HAP-1 (cell line): ENCODE measurements around the gene PIEZO1.

Experiments used
- DNase-seq, 2 experiments: peaks; one replicate each; pipeline ENCODE4 v3.0.0-alpha.2; 2016 to 2020; ENCODE audit warnings: low spot score in 2 of 2
- H3K27me3 ChIP-seq: fragments of 250-450 bp; sonication (Bioruptor Pico); 2 replicates; pipeline ENCODE4 v1.5.1; 2020; ENCODE audit warnings: low read depth, mild to moderate bottlenecking, moderate library complexity
- H3K36me3 ChIP-seq: fragments of 250-450 bp; sonication (Bioruptor Pico); replicated peaks from 2 replicates; pipeline ENCODE4 v1.5.1; 2020; ENCODE audit warnings: mild to moderate bottlenecking
- H3K4me1 ChIP-seq: fragments of 250-450 bp; sonication (Bioruptor Pico); 2 replicates; pipeline ENCODE4 v1.5.1; 2020; ENCODE audit warnings: mild to moderate bottlenecking
- H3K4me3 ChIP-seq: fragments of 250-450 bp; sonication (Bioruptor Pico); 2 replicates; pipeline ENCODE4 v1.5.1; 2020; ENCODE audit warnings: mild to moderate bottlenecking, moderate library complexity
- H3K9me3 ChIP-seq: fragments of 250-450 bp; sonication (Bioruptor Pico); 2 replicates; pipeline ENCODE4 v1.5.1; 2020; ENCODE audit warnings: mild to moderate bottlenecking, moderate library complexity
- in situ Hi-C: fragments of 300-500 bp; cut with MboI; formaldehyde crosslinking; loops from 3 replicates; pipeline ENCODE4 v1.14.3; 2020; ENCODE audit warnings: low sequenced_read_pairs, inconsistent platforms, mixed read lengths

The PIEZO1 gene

GRCh38 chr16:88686439-88687253, 98.4 kb downstream of the PIEZO1 start, which contains the start of gene SNAI3:
TSS of gene SNAI3 (minus strand) at chr16:88686507. CDS start at chr16:88686406, 101 bp downstream.
- in situ Hi-C loops: no loop called here
- Histone ChIP-seq H3K36me3 (no peaks in the 10 kb centered on the region), H3K27me3 (peaks cover 8% of the 10 kb centered on the region), H3K4me1 (peaks cover 5% of the 10 kb centered on the region; the same call in 1 of the 2 replicates), H3K9me3 (no peaks in the 10 kb centered on the region), H3K4me3 (peak within 1 kb of the TSS; percentile 41)
- DNase-seq: peak; percentile 82 to 93

DNA sequence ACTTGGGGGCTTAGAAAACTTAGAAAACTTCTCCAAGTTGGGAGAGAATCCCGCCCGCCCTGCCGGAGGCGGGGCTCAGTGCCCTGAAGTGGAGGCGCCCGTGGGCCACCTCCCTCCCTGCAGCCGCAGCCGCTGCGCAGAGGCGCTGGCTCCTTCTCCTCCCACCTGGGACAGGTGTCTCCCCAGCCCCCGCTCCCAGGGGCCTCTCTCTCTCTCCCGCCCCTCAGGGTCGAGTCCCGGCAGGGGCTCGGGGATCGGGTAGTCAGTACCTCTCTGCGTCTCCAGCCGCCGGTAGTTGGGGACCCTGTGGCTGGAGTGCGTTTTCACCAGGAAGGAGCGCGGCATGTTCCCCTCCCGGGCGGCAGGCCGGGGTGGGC, 99.0 kb downstream of the PIEZO1 start:
- in situ Hi-C loops: no loop called here
- H3K4me3 ChIP-seq: peak overlapping the region; percentile 41
- DNase-seq: peak in 1 of 2 experiments; percentile 37

DNA sequence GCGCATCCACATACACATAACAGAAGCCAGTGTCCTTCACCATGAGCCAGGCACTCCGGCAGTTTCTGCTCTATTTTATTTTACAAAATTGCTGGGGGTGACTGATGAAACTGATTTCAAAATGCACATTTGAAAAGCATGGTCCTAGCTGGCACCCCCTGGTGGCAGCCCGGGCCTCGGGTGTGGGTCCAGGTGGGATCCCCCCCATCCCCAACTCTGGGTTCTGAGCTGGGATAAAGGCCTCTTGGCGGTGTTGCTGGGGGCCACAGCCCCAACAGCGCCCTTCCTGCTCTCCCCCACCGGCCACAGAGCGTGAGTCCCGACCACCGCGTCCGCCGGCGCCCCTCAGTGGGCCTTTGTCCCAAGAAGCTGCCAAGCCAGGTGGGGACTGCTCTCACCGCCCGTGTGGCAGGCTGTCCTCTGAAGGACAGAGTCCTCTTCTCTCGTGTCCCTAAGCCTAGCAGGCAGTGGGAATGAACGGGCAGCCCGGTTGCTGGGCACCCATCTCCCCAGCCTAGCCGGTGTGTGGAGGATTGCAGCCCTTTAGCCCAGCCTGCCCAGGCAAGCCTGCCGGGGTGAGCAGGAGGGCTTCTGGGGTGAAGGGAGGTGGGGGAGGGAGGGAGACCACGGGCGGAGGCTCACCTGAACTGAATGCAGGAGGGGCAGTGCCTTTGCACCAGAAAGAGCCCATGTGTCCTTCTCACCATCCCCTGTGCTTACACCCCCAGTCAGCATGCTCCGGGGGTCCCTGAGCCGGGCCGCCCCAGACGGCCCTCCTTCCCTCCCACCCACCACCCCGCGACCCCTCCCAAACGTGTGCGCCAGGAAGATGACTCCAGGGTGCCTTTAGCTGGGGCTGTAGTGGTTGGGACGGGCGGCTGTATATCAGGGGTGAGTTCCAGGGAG, 99.6 kb downstream of the PIEZO1 start:
- Histone ChIP-seq H3K4me1 (peaks cover 5% of the 10 kb centered on the region; the same call in 1 of the 2 replicates), H3K4me3 (peak overlapping the region; percentile 41), H3K27me3 (peaks cover 8% of the 10 kb centered on the region), H3K36me3 (no peaks in the 10 kb centered on the region), H3K9me3 (no peaks in the 10 kb centered on the region)
- in situ Hi-C loops: no loop called here
- DNase-seq: peak in 1 of 2 experiments; percentile 50

More for the DNA sequence above, 99.0 kb downstream of the PIEZO1 start:
- Histone ChIP-seq H3K4me1 (peaks cover 5% of the 10 kb centered on the region; the same call in 1 of the 2 replicates), H3K9me3 (no peaks in the 10 kb centered on the region), H3K27me3 (peaks cover 8% of the 10 kb centered on the region), H3K36me3 (no peaks in the 10 kb centered on the region)

DNA sequence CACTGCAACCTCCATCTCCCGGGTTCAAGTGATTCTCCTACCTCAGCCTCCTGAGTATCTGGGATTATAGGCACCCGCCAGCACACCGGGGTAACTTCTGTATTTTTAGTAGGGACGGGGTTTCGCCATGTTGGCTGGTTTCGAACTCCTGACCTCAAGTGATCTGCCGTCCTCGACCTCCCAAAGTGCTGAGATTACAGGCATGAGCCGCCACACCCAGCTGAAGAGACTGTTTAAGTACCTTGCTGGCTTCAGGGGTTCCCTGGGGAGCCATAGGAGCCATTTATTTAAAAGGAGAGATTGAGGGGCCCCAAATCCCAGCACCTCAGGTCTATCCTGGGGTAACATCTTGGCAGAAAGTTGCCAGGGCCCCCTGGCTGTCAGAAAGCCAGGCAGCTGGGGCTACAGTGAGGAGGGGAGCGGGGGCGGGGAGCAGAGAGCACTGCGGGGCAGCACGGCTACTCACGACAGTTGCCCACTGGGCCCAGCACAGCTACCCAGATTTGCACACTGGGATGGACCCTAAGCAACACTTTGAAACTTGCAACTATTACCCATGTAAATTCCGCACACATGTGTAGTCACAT, 100.4 kb downstream of the PIEZO1 start:
- in situ Hi-C loops: no loop called here
- DNase-seq: no peak
- Histone ChIP-seq H3K4me1 (peaks cover 5% of the 10 kb centered on the region; the same call in 1 of the 2 replicates), H3K9me3 (no peaks in the 10 kb centered on the region), H3K36me3 (no peaks in the 10 kb centered on the region), H3K4me3 (no peak overlapping the region), H3K27me3 (peaks cover 8% of the 10 kb centered on the region)

DNA sequence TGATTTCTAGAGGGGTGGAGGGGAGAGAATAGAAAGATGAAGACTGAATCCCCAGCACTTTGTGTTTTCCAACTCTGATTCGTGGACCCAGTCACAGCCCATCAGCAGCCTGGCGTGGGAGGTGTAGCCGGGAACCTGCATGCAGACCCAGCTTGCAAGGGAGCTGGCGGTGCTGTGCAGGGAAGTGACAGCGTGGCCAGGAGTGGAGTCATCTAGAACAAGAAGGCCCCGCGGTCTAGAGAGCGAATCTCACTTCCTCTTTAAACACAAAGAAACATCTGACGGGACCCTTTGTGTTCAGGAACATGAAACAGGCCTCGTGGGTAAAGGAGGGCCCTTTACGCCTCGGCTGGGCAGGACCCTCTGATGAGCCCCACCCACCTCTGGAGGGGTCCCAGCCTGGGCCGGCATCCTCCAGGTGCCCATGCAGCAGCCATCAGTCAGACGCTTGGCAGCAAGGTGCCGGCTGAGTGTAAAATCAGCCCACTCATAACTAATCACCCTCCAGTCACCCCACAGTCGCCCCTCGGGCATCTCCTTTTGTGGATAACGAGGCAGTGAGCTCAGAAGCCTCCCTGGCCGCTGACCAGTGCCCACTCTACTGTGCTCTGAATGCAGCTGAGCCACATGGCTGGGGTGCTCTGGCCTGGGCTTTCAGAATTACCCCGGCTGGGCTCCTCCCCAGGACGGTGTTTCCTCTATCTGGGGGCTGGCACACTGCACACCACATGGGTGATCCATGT, 103.1 kb downstream of the PIEZO1 start:
- Histone ChIP-seq H3K9me3 (no peaks in the 10 kb centered on the region), H3K4me3 (no peak overlapping the region), H3K27me3 (peaks cover 8% of the 10 kb centered on the region), H3K36me3 (no peaks in the 10 kb centered on the region), H3K4me1 (peaks cover 5% of the 10 kb centered on the region; the same call in 1 of the 2 replicates)
- in situ Hi-C loops: no loop called here
- no peak for DNase-seq

- H3K36me3 ChIP-seq: no peaks in the 10 kb centered on the region
- no peaks in the 10 kb centered on the region for H3K9me3 ChIP-seq
- in situ Hi-C loops: no loop called here
- peaks cover 8% of the 10 kb centered on the region for H3K27me3 ChIP-seq
- H3K4me3 ChIP-seq: no peak overlapping the region
- 0 out of 2 replicates have a peak, but pooled peaks cover 5% of the 10 kb centered on the region for H3K4me1 ChIP-seq
- DNase-seq: peak in 1 of 2 experiments; percentile 50
Observed at GRCh38 chr16:88681084-88681680, 103.8 kb downstream of the PIEZO1 start.

DNA sequence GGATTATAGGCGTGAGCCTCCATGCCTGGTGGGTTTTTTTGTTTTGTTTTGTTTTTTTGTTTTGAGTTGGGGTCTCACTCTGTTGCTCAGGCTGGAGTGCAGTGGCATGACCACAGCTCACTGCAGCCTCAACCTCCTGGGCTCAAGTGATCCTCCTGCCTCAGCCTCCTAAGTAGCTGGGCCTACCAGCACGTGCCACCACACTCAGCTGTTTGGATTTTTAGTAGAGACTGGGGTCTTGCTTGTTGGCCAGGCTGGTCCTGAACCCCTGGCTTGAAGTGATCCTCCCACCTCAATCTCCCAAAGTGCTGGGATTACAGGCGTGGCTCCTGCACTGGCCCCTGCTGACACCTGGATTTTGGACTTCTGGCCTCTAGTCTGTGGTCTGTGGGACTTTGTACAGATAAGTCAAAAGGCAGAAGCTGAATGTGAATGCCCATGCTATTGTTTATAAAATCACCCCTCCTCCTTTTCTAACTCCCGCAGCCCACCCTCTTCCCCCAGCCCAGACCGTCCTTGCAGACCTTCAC, 104.4 kb downstream of the PIEZO1 start:
- no peaks in the 10 kb centered on the region for H3K9me3 ChIP-seq
- no peak overlapping the region for H3K4me3 ChIP-seq
- H3K27me3 ChIP-seq: peaks cover 7% of the 10 kb centered on the region
- H3K4me1 ChIP-seq: 0 out of 2 replicates have a peak, but pooled peaks cover 4% of the 10 kb centered on the region
- in situ Hi-C loops: no loop called here
- DNase-seq: no peak
- no peaks in the 10 kb centered on the region for H3K36me3 ChIP-seq

DNA sequence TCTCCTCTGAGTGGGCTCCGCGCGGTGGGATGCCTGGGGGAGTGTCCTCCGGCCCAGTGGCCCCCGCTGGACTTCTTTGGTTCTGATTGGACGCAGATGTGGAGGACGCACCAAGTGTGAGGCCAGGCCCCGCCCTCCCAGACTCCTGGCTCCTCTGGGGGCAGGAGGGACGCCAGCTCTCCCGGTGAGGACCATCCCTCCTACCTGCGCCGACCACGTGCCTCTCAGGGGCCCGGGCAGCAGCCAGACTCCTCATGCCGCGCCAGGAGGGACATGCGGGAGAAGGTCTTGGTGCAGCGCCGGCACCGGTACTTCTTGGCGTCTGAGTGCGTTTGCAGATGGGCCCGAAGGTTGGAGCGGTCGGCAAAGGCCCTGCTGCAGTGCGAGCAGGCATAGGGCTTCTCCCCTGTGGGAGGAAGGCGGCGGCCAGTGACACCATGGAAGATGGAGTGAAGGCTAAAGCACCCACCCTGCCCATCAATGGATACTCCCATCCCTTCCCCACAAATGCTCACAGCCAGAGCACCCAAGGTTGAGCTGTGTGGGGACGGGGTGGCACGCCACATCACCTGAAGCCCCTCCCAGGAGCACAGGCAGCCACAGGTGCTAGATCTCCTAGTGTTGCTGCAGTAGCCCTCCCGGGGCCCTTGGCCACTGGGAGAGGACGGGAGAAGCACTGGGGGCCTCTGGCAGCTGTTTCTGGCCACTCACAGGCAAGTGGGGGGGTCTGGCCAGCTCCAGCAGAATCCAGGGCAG, 106.6 kb downstream of the PIEZO1 start:
- DNase-seq: no peak
- in situ Hi-C loops: no loop called here
- H3K4me3 ChIP-seq: no peak overlapping the region
- H3K4me1 ChIP-seq: no peaks in the 10 kb centered on the region
- H3K9me3 ChIP-seq: no peaks in the 10 kb centered on the region
- H3K36me3 ChIP-seq: no peaks in the 10 kb centered on the region
- H3K27me3 ChIP-seq: no peaks in the 10 kb centered on the region

DNA sequence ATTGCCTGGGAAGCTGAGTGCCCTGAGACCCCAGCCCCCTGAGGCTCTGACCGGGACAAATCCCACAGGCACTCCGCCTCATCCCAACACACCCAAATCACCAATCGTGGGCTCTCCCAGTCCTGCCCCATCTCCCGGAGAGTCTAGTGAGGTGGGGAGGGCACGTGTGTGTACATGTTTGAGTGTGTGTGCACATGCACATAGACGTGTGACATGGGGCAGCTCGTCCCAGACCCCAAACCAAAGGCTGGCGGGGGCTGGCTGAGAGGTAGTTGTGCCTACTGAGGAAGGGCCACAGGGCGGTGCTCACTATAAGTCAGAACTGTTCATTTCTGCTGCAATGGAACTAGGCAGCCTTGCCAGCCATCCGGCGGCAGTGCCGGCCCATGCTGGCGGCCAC, 107.3 kb downstream of the PIEZO1 start:
- Histone ChIP-seq H3K36me3 (no peaks in the 10 kb centered on the region), H3K4me3 (no peak overlapping the region), H3K4me1 (no peaks in the 10 kb centered on the region), H3K9me3 (no peaks in the 10 kb centered on the region), H3K27me3 (no peaks in the 10 kb centered on the region)
- no peak for DNase-seq
- in situ Hi-C loops: no loop called here

- no peak for DNase-seq
- in situ Hi-C loops: no loop called here
- H3K27me3 ChIP-seq: no peaks in the 10 kb centered on the region
- no peaks in the 10 kb centered on the region for H3K36me3 ChIP-seq
- H3K9me3 ChIP-seq: no peaks in the 10 kb centered on the region
- no peak overlapping the region for H3K4me3 ChIP-seq
- no peaks in the 10 kb centered on the region for H3K4me1 ChIP-seq
Observed at GRCh38 chr16:88676502-88677242, 108.3 kb downstream of the PIEZO1 start.

DNA sequence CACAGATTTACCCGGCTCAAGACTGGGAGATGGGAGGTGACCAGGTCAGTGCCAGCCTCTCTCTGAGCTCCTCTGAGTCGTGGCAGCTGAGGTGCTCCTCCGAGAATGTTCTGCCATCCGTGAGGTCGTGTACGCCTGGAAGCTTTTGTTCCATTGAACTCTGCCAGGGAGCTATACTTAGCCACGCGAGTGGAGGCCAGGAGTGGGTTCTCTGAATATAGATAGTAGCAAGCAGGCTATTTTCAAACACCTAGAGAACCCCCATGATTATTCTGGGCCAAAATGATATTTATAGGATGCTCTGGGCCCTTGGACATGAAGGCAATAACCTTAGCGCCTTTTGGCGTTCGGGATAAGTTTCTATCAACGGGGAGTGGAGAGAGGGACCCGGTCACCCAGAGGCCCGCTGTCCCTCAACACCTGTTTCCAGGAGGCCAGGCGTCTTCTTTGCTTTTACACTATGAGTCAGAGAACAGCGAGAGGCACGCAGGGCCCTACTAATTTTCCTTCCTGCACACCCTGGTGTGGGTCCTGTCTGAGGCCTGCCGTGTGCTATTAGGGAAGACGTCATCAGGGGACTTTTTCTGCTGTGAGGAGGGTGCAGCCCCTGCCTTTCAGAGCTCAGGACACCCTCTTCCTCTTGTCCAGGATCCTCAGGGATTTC, 111.2 kb downstream of the PIEZO1 start:
- in situ Hi-C loops: no loop called here

More for the DNA sequence above, 111.2 kb downstream of the PIEZO1 start:
- H3K9me3 ChIP-seq: no peaks in the 10 kb centered on the region
- no peaks in the 10 kb centered on the region for H3K27me3 ChIP-seq
- H3K4me1 ChIP-seq: no peaks in the 10 kb centered on the region
- H3K36me3 ChIP-seq: no peaks in the 10 kb centered on the region
- H3K4me3 ChIP-seq: no peak overlapping the region
- no peak for DNase-seq
